ENCODE data around the gene MYL7.

The MYL7 gene

DNA sequence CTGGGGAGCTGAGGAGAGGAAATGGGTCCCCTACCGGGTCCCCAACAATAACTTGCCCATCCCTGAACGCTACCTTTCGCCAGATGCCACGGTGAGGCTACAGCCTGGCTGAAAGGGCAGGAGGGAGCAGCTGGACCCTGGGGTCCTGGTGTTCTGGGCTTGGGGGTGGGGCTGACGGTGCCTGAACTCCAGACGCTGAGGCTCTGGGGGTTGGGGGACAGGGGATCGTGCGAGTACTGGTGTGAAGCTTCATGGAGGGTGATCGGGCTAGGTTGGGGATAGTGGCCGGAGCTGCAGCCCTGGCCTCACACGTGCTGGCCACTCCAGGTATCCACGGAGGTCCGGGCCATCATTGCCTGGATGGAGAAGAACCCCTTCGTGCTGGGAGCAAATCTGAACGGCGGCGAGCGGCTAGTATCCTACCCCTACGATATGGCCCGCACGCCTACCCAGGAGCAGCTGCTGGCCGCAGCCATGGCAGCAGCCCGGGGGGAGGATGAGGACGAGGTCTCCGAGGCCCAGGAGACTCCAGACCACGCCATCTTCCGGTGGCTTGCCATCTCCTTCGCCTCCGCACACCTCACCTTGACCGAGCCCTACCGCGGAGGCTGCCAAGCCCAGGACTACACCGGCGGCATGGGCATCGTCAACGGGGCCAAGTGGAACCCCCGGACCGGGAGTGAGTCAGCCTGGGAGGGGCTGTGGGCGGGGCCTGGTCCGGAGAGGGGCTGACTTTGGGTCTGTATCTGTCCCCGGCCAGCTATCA lies 28.7 kb downstream of the MYL7 start:
- no peak for DNase-seq (ENCODE audit: low read depth in 2 of 2)

DNA sequence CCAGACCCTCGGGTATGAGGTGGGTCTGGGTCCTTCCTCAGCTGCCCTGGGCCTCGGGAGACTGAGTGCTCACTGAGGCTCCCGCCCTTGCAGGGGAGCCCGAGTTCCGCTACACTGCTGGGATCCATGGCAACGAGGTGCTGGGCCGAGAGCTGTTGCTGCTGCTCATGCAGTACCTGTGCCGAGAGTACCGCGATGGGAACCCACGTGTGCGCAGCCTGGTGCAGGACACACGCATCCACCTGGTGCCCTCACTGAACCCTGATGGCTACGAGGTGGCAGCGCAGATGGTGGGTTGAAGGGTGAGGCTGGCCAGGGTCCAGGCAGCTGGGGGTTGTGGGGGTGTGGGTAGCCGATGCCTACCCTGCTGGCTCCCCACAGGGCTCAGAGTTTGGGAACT lies 29.4 kb downstream of the MYL7 start:
- DNase-seq (ENCODE audit: low read depth in 2 of 2) = no peak

DNA sequence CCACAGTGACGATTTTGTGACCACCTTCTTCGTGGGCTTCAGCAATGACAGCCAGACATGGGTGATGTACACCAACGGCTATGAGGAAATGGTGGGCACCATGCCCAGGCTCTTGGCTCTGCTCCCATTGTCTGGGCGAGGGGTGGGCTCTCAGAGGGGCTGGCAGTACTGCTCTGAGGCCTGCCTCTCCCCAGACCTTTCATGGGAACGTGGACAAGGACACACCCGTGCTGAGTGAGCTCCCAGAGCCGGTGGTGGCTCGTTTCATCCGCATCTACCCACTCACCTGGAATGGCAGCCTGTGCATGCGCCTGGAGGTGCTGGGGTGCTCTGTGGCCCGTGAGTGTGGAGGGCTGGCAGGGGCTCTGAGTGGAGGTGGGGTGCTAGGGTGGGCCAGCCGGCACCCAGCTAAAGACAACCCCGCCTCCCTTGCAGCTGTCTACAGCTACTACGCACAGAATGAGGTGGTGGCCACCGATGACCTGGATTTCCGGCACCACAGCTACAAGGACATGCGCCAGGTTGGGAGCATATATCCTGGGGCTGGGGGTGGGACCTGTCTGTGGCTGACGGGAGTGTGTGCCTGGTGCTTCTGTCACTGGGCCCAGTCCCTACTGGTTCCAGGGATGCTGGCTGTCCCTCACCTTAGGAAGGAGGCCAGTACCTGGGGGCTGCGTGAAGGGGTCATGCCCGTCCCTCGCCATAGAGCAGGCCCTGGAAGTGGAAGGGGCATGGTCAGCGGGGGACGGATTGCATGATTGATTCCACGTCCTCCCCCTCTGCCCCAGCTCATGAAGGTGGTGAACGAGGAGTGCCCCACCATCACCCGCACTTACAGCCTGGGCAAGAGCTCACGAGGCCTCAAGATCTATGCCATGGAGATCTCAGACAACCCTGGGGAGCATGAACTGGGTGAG lies 30.2 kb downstream of the MYL7 start:
- DNase-seq (ENCODE audit: low read depth in 2 of 2) = no peak

DNA sequence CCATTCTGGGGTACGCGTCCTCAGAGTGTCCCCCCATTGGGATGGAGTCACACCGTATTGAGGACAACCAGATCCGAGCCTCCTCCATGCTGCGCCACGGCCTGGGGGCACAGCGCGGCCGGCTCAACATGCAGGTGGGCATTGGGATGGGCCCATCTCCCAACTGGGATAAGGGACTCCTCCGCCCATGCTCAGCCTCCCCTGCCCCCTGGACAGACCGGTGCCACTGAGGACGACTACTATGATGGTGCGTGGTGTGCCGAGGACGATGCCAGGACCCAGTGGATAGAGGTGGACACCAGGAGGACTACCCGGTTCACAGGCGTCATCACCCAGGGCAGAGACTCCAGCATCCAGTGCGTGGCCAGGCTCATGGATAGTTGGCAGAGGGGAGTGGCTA lies 31.1 kb downstream of the MYL7 start:
- DNase-seq (ENCODE audit: low read depth in 2 of 2) = no peak

DNA sequence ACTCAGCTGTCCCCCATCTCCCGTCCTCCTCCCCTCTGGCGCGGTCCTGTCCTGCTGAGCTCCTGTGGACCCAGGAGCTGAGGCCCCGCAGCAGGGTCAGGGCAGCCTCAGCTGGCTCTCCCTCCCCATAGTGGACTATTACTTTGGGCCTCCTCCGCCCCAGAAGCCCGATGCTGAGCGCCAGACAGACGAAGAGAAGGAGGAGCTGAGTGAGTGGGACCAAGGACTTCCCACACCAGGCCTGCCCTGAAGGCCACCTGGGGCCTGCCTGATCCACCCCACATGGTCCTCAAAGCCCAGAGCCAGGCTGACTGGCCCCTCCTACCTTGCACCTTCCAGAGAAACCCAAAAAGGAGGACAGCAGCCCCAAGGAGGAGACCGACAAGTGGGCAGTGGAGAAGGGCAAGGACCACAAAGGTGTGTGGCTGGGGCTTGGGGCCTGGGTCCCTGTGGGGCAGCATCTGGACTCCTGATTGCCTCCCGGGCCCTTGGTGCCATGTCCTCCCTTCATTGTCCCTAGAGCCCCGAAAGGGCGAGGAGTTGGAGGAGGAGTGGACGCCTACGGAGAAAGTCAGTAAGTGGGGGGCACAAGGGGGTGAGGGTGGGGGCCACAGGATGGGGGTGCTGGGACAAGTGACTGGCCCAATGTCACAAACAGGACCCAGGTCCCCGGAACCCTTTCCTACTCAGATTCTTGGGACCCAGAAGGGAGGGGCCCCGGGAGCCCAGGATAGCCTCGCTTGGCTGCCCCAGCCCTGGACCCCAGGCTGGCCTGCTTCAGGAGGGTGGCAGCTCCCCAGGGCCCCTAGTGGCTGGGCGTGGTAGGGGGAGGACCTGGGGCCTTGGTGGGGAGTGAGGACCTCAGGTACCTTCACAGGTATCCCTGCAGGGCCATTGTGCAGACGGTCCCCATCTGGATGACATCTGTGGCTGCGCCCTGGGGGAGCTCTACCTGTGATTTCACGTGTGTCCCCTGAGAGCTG lies 32.1 kb downstream of the MYL7 start:
- no peak for DNase-seq (ENCODE audit: low read depth in 2 of 2)

DNA sequence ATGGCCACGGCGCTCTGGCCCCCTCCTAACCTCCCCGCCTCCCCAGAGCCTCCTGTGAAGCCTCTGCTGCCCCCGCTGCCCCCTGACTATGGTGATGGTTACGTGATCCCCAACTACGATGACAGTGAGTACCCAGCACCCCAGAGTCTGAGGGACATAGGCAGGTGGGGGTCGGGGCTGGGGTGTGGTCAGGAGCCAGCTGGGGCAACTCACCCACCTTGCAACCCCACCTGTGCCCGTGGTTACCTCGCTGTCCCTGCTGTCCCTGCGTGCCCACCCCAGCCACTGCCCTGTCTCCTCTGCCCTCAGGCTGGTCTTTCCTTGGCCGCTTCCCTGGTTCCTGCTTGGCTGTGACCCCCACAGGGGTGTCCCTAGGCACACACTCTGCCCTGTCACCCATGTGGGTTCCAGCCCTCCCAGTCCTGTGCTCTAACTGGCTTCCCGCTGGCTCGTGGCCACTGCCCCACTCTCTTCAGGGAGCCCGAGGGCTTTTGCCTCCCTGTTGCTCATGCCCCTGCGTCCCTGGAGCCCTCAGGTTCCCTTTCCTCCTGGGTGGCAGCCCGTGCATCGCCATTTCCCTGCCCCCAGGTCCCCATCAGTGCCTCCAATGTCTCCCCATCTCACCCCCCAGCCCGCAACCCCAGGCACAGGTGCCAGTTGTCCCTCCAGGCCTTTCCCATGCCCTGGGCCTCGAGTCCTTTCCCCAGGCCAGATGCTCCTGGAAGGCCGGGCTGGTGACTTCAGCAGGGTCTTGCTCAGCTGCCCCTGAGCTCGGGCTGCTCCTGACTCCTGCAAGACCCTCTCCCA lies 33.0 kb downstream of the MYL7 start:
- DNase-seq (ENCODE audit: low read depth in 2 of 2) = no peak

DNA sequence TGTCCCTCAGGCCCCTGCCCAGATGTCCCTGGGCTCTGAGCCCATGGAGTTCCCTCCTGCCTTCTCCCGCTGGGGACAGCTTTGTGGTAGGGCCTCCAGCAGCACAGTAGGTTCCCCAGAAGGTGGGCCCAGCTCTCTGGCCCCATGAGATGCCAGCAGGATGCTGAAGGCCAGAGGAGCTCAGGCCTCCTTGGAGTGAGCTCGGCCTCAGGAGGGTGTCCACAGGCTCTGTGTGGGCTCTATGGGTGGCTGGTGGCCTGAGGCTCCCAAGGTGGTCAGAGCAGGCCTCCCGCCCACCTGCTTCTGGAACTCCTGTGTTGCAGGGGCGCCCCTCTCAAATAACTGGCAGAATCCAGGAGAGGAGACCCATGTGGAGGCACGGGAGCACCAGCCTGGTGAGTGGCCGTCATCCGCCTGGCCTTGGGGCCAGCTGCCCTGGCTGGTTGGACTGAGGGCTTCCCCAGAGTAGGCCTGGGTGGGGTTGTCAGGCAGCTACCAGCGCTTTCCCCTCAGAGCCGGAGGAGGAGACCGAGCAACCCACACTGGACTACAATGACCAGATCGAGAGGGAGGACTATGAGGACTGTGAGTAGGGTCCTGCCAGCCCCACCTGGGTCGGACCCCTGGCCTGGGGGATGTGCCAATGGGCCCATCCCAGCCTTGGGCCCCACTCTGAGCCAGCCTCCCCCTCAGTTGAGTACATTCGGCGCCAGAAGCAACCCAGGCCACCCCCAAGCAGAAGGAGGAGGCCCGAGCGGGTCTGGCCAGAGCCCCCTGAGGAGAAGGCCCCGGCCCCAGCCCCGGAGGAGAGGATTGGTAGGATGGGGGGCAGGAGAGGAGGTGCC lies 33.8 kb downstream of the MYL7 start:
- no peak for DNase-seq (ENCODE audit: low read depth in 2 of 2)

DNA sequence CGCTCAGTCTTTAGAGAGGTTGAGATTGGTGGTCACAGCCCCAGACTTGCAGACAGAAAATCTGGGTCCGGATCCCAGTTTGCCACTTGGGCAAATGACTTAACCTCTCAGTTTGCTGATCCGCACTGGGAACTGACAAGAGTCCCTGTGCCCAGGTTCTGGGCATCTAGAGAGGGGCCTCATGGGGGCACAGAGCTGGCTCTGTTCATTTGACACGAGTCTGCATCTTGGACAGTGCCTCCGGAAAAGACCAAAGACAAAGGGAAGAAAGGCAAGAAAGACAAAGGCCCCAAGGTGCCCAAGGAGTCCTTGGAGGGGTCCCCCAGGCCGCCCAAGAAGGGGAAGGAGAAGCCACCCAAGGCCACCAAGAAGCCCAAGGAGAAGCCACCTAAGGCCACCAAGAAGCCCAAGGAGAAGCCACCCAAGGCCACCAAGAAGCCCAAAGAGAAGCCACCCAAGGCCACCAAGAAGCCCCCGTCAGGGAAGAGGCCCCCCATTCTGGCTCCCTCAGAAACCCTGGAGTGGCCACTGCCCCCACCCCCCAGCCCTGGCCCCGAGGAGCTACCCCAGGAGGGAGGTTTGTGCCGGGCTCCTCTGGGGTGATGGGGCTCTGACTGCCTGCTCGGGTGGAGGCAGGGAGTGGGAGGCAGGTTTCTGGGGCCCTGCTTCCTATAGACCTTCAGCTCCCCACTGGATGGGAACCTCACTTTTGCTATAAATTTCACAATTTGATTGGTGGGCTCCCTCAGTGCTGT lies 34.6 kb downstream of the MYL7 start:
- DNase-seq (ENCODE audit: low read depth in 2 of 2) = no peak

DNA sequence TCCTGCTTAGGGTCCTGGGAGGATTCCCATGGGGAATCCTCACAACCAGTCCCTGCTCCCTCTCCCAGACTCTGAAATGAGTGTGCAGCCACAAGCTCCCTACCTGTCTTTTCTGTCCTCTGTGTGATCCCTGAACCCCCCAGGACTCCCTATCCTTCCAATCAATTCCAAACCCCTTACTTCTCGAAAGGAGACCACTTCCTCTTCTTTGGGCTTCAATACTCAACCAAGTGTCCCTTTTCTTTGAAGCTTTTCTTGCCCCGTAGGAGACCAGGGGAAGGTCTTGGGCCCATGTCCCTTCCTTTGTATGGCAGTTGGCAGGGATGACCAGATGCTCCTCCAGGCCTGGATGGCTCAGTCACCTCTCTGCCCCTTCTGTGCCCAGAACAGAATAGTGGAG lies 35.3 kb downstream of the MYL7 start:
- DNase-seq (ENCODE audit: low read depth in 2 of 2) = no peak

DNA sequence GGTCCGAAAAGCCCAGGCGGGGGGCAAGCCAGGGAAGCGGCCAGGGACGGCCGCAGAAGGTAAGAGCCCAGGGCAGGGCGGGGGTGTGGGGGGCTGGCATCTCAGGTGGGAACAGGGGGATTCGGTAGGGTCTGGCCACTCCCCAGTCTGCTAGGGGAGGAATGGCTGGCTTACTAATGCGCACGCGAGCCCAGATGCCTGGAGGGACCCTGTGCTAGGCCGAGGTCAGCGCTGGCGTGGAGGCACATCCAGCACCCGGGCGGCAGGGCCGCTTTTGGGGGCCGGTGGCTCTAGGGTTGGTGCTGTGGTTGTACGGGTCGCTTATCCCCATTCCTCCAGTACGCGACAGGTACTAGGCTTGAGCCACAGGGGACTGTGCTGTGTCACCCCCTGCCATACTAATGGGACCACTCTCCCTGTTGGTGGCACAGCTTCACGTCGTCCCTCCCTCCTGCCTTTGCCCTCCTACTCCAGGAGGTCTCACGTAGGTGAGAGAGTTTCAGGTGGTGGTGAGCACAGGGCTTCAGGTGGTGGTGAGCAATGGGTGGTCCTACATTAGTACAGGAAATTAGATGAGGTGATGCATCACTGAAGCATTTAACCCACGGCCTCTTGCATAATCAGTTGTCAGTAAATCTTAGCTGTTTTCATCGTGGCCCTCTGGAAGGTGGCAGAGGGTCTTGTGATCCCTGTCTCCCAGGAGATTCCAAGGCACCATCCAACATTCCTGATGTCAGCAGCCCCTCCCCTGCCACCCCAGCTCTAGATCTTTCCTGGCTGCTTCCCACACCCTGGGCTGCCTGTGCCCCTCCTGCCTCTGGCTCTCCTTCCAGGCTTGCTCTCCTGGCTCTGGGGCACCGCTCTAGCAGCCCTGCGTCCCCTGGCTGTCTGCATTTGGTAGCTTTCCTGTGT lies 36.0 kb downstream of the MYL7 start:
- DNase-seq (ENCODE audit: low read depth in 2 of 2) = no peak

DNA sequence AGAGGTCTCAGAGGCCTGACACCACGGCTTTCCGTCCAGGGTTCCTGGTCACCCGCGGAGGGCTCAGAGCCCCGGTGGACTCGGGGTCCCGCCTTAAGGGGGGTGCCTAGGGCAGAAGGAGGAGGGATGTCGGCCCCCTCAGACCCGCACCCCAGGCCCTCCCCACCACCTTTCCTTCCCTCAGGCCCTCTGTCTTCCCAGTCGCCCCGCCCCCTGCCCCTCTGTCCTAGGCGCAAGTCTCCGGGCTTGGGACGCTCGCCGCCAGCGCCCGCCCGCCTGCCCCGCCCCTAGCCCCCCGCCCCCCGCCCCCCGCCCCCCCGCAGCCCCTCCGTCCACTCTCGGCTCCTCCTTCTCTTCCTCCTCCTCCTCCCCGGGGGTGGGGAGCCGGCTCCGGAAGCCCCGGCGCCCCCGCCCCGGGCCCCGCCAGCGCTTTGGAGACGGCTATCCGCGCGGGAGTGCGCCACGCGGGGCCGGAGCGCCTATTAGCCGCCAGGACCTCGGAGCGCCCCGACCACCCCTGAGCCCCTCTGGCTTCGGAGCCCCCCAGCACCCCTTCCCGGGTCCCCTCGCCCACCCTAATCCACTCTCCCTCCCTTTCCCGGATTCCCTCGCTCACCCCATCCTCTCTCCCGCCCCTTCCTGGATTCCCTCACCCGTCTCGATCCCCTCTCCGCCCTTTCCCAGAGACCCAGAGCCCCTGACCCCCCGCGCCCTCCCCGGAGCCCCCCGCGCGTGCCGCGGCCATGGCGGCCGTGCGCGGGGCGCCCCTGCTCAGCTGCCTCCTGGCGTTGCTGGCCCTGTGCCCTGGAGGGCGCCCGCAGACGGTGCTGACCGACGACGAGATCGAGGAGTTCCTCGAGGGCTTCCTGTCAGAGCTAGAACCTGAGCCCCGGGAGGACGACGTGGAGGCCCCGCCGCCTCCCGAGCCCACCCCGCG lies 36.9 kb downstream of the MYL7 start, which contains the start of gene AEBP1:
AEBP1 (plus strand) TSS at position 423 of the 937 bp plus-strand sequence; CDS start at position 744, 321 bp downstream.
- DNase-seq (ENCODE audit: low read depth in 2 of 2) = no peak

DNA sequence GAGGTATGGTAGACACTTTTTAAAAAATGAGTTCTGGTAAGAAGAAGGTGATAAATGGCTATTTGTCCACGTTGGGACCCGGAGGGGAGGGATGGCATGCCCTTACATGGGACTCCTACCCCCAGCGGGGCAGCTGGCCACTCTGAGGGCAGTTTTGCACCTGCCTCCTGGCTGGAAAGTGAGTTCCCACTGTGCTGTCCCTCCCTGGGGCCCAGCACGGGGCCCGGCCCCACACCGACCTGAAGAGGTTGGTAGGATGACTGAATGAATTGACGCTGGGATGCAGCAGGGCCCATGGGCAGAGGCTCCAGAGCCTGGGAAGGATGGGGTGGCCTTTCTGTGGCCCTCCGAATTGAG lies 37.6 kb downstream of the MYL7 start:
- no peak for DNase-seq (ENCODE audit: low read depth in 2 of 2)

DNA sequence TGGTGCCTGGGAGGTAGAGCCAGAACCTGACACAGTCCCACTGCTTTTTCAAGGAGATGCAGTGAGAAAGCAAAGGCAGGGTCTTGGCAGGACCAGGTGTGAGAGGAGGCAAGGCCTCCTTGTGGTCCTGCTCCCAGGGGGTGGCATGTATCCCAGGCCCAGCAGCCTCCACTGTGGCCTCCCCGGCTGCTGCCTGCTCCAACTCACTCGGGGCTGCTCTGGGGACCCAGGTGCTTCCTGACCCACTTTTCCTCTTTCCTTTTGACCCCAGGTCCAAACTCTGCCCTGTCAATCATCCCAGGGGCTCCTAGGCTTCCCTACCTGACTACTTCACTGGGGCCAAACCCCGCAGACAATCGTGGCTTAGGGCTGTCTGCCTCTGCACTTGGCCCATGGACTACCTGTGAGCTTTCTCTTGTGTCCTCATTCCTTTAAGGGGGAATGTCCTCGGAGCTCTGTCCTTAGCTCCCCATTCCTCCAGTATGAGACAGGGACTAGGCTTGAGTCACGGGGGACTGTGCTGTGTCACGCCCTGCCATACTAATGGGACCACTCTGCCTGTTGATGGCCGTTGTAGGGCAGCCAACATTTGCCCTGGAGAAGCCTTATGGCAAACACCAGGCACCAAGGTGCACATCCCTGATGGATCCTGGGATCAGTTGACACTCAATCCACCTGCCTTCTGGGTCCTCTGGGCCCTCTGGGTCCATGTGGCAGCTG lies 38.1 kb downstream of the MYL7 start:
- no peak for DNase-seq (ENCODE audit: low read depth in 2 of 2)

DNA sequence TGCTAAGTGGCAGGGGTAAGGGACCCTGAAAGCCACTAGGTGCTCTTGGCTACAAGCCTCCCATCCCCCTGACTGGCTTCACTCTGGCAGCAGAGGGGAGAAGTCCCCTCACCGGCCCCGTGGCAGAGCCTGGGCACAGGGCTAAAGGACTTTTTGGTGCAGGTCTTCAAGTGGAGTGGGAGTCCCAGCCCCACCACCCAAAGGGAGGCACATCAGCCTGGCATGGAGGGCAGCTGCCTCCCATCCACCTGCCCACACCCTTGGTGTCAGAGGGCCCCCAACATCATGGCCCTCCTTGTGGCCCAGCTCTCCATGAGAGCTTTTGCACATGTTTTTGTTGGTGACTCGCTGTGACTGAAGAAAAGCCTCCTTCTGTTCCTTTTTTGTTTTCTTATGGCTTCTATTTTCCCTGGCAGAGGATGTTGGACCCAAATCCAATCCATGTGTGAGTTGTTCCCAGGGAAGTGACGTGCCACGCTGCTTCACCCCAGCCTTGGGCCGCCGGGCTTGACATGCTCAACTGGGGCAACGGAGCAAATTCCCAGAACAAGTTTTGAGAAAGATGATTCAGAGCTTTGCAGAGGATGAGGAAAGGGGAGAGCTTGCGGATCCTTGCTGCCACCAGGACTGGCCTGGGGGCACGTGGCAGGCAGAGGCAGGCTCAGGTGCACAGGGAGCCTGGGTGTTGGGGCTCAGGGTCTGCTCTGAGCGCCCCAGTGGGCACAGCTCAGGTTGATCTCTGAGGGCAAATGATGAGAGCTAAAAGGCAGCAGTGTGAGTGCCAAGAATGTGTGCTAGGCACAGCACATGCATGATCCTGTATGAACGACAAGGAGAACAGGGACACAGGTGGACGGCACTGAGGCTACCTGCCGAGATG lies 38.9 kb downstream of the MYL7 start:
- DNase-seq (ENCODE audit: low read depth in 2 of 2) = no peak

DNA sequence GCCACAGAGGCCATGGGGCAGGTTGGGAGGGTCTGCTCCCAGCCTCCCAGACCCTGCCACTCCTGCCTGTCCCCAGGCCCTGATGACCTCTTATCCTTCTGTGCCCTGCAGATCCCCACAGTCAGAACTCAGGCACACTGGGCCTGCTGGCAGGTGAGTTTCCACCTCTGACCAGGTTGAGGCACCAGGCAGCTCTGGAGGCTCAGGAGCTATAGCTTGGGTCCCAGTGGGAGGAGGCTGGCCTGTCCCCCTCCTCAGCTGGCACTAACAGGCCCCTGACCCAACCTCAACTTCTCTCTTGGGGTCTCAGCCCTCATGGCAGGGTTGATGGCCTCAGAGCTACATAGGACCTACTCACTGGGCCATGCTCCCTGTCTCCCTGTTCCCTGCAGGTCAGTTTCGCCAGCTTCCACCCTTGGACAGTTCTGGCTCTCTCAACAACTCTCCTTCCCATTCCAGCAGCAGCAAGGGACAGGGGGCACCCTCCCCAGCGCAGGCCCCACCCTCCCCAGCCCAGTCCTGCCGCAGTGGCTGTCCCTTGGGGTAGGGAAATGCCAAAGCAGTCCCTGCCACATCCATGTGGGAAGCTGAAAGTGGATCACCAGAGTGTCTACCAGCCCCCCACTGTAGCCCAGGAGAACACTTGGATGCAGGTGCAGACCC lies 39.7 kb downstream of the MYL7 start:
- DNase-seq (ENCODE audit: low read depth in 2 of 2) = no peak

All from stimulated activated CD8-positive, alpha-beta memory T cell treated with anti-CD3 and anti-CD28 coated beads, Interleukin-2, amount 100 ng/mL, for 48 hours (primary cell).